ENCODE data around the gene PAX7.

The PAX7 gene

GRCh38 chr1:18721776-18722175, 91.1 kb downstream of the PAX7 start (continued):
- TF ChIP-seq PATZ1 (CRISPR knock-in tag; IDR thresholded peaks at IDR 0.05; ENCODE audit: borderline replicate concordance): no peak
- TF ChIP-seq CSRNP3 (CRISPR knock-in tag; IDR thresholded peaks at IDR 0.05): no peak
- no peak for TF ChIP-seq PPARA (CRISPR knock-in tag; IDR thresholded peaks at IDR 0.05; ENCODE audit: borderline replicate concordance)
- TF ChIP-seq BACH2 (CRISPR knock-in tag; IDR thresholded peaks at IDR 0.05; ENCODE audit: borderline replicate concordance): no peak

- TF ChIP-seq PATZ1 (CRISPR knock-in tag; IDR thresholded peaks at IDR 0.05; ENCODE audit: borderline replicate concordance) (no peak), TOX (CRISPR knock-in tag; IDR thresholded peaks at IDR 0.05; ENCODE audit: borderline replicate concordance) (no peak), PPARA (CRISPR knock-in tag; IDR thresholded peaks at IDR 0.05; ENCODE audit: borderline replicate concordance) (no peak), ESRRG (CRISPR knock-in tag; IDR thresholded peaks at IDR 0.05) (no peak), ZFP3 (CRISPR knock-in tag; IDR thresholded peaks at IDR 0.05) (no peak), SNAI2 (CRISPR knock-in tag; IDR thresholded peaks at IDR 0.05) (no peak), ISL1 (CRISPR knock-in tag; IDR thresholded peaks at IDR 0.05) (no peak), ARNTL (CRISPR knock-in tag; IDR thresholded peaks at IDR 0.05; ENCODE audit: borderline replicate concordance, low read depth) (no peak), CSRNP3 (CRISPR knock-in tag; IDR thresholded peaks at IDR 0.05) (no peak), GLIS3 (CRISPR knock-in tag; IDR thresholded peaks at IDR 0.05) (no peak), CREB5 (CRISPR knock-in tag; IDR thresholded peaks at IDR 0.05; ENCODE audit: low read depth) (no peak), RARB (CRISPR knock-in tag; IDR thresholded peaks at IDR 0.05) (no peak), ZNF8 (CRISPR knock-in tag; IDR thresholded peaks at IDR 0.05) (no peak), ZNF70 (CRISPR knock-in tag; IDR thresholded peaks at IDR 0.05) (no peak), BACH2 (CRISPR knock-in tag; IDR thresholded peaks at IDR 0.05; ENCODE audit: borderline replicate concordance) (no peak), POU6F1 (CRISPR knock-in tag; IDR thresholded peaks at IDR 0.05; ENCODE audit: borderline replicate concordance, low read depth) (no peak), TCF4 (CRISPR knock-in tag; IDR thresholded peaks at IDR 0.05; ENCODE audit: borderline replicate concordance) (no peak), CSDC2 (CRISPR knock-in tag; IDR thresholded peaks at IDR 0.05) (no peak)
Observed at GRCh38 chr1:18722270-18722669, 91.6 kb downstream of the PAX7 start.

GRCh38 chr1:18723206-18723605, 92.6 kb downstream of the PAX7 start:
- no peak for ATAC-seq
- TF ChIP-seq ZNF565 (CRISPR knock-in tag; conservative IDR thresholded peaks at IDR 0.05; ENCODE audit: low read depth) (no peak), CSRNP3 (CRISPR knock-in tag; IDR thresholded peaks at IDR 0.05) (no peak), TSHZ2 (CRISPR knock-in tag; IDR thresholded peaks at IDR 0.05) (no peak)

More at GRCh38 chr1:18722270-18722669, 91.6 kb downstream of the PAX7 start:
- ATAC-seq: no peak
